HepG2 (cell line): ENCODE data around the gene SUN1. TPM values are rescaled to one million over a fixed set of nuclear protein-coding genes. Genes with fewer than 3 reads are reported as not detected.

Experiments
- ATAC-seq: fragments of 200-7000 bp; cut with Tn5 transposase; 3 replicates; pipeline ENCODE4 v1.9.1; 2020; ENCODE audit warnings: mild to moderate bottlenecking, moderate library complexity
- BruUV-seq: library from RNA; stranded (reverse); fragments of 400-500 nt; replicated peaks from 2 replicates; lab custom pipeline; 2021; lab: Mats Ljungman, UMichigan
- CTCF ChIA-PET: fragments of 300-600 bp; formaldehyde crosslinking; extraction: SDS; loops from one replicate; lab custom pipeline; 2021; ENCODE audit warnings: low total read pairs, inconsistent platforms, low intra/inter-chr PET ratio; lab: Yijun Ruan, JAX
- POLR2A ChIA-PET: fragments of 350-600 bp; sonication (Branson Sonifier 250); formaldehyde crosslinking; loops from one replicate; lab custom pipeline; 2020; ENCODE audit warnings: antibody characterized with exemption, inconsistent platforms; lab: Yijun Ruan, JAX
- DNase-seq: peaks from one replicate; pipeline ENCODE4 v3.0.0-alpha.2; 2015; ENCODE audit warnings: low spot score
- FAIRE-seq: peaks from 3 replicates; lab custom pipeline; 2011; peaks lifted over from hg19 to GRCh38; lab: Jason Lieb, UNC
- H2AFZ ChIP-seq: one replicate; pipeline ENCODE4 v1.6.1; 2011; ENCODE audit warnings: low read length, inconsistent platforms
- H3K27ac ChIP-seq: fragments of 300-600 bp; 3 replicates; pipeline ENCODE4 v1.8.0; 2011; ENCODE audit warnings: mixed run types, mild to moderate bottlenecking, mixed read lengths, low read length, inconsistent platforms; ENCODE audit not compliant: insufficient read depth; ENCODE audit errors: extremely low read length
- H3K27me3 ChIP-seq, 2 experiments: fragments of 200-600 bp in 1 of 2; 2 replicates in 1 of 2; 3 replicates in 1 of 2; pipeline versions ENCODE4 v1.6.0 to v1.8.0; 2011; ENCODE audit warnings: low read length in 2 of 2, mild to moderate bottlenecking in 2 of 2, moderate library complexity in 2 of 2, inconsistent platforms in 1 of 2; ENCODE audit not compliant: insufficient read depth in 2 of 2, control insufficient read depth in 1 of 2
- H3K36me3 ChIP-seq, 2 experiments: fragments of 200-600 bp in 1 of 2; replicated peaks in 1 of 2; 2 replicates in 1 of 2; 3 replicates in 1 of 2; pipeline versions ENCODE4 v1.5.1 to v1.8.0; 2011; ENCODE audit warnings: low read length in 2 of 2, inconsistent platforms in 1 of 2; ENCODE audit not compliant: insufficient read depth in 2 of 2, control insufficient read depth in 1 of 2
- H3K4me1 ChIP-seq: 2 replicates; pipeline ENCODE4 v1.5.1; 2012; ENCODE audit warnings: low read length, inconsistent platforms; ENCODE audit not compliant: insufficient read depth
- H3K4me2 ChIP-seq: 2 replicates; pipeline ENCODE4 v1.6.0; 2011; ENCODE audit warnings: low read depth, low read length, inconsistent platforms
- H3K4me3 ChIP-seq, 3 experiments: fragments of 200-600 bp in 1 of 3; sonication (generic), shearing (Covaris generic) in 1 of 3; replicated peaks in 1 of 3; 2 replicates each; pipeline ENCODE4 v1.5.1; 2011 to 2016; ENCODE audit warnings: low read length in 3 of 3, inconsistent platforms in 2 of 3, low read depth in 2 of 3, mild to moderate bottlenecking in 2 of 3, control low read depth in 1 of 3, mixed read lengths in 1 of 3; ENCODE audit not compliant: insufficient read depth in 1 of 3
- H3K79me2 ChIP-seq: one replicate; pipeline ENCODE4 v1.6.1; 2011; ENCODE audit warnings: low read length, inconsistent platforms; ENCODE audit not compliant: insufficient read depth
- H3K9ac ChIP-seq: 2 replicates; pipeline ENCODE4 v1.6.0; 2011; ENCODE audit warnings: mild to moderate bottlenecking, low read depth, low read length, inconsistent platforms; ENCODE audit not compliant: insufficient read depth
- H3K9me3 ChIP-seq: 2 replicates; pipeline ENCODE4 v1.5.1; 2012; ENCODE audit warnings: mild to moderate bottlenecking, low read length
- H4K20me1 ChIP-seq: 2 replicates; pipeline ENCODE4 v1.6.0; 2011; ENCODE audit warnings: inconsistent platforms, mild to moderate bottlenecking, low read length, moderate library complexity; ENCODE audit not compliant: insufficient read depth
- FOSL1 ChIP-seq: sonication (generic); formaldehyde crosslinking; IDR thresholded peaks from 2 replicates; pipeline ENCODE4 v1.9.0; 2021; ENCODE audit warnings: missing genetic modification reagents, borderline replicate concordance
- IKZF1 ChIP-seq: fragments of 450-650 bp; IDR thresholded peaks from 2 replicates; pipeline ENCODE4 v1.7.1; 2016
- KLF11 ChIP-seq: IDR thresholded peaks from 2 replicates; pipeline ENCODE4 v1.6.1; 2016; ENCODE audit warnings: missing compliant biosample characterization
- MXI1 ChIP-seq: IDR thresholded peaks from 3 replicates; pipeline ENCODE4 v1.6.1; 2012; ENCODE audit warnings: low read depth, low read length, inconsistent platforms, borderline replicate concordance
- PBX3 ChIP-seq: sonication (generic); formaldehyde crosslinking; IDR thresholded peaks from 2 replicates; pipeline ENCODE4 v1.8.1; 2023; ENCODE audit warnings: missing genetic modification reagents, inconsistent platforms, borderline replicate concordance
- RXRB ChIP-seq: IDR thresholded peaks from 2 replicates; pipeline ENCODE4 v1.6.1; 2016; ENCODE audit warnings: borderline replicate concordance, missing genetic modification reagents, missing compliant biosample characterization
- SRY ChIP-seq: sonication (generic); formaldehyde crosslinking; IDR thresholded peaks from 2 replicates; pipeline ENCODE4 v1.8.0; 2022; ENCODE audit warnings: mild to moderate bottlenecking, missing genetic modification reagents
- TSC22D2 ChIP-seq: sonication (generic); formaldehyde crosslinking; IDR thresholded peaks from 2 replicates; pipeline ENCODE4 v1.5.1; 2020; ENCODE audit warnings: missing genetic modification reagents, mild to moderate bottlenecking, borderline replicate concordance
- ZNF180 ChIP-seq: sonication (generic); formaldehyde crosslinking; IDR thresholded peaks from 2 replicates; pipeline ENCODE4 v1.4.0; 2020; ENCODE audit warnings: low read depth, missing genetic modification reagents, borderline replicate concordance
- WGBS: methylation state at CpG from one replicate; pipeline ENCODE4 v1.1.6; 2017; ENCODE audit warnings: low lambda C conversion rate; 5-methylcytosine and 5-hydroxymethylcytosine counted together
- in situ Hi-C: cut with HindIII; loops from 2 replicates; pipeline ENCODE4 v1.10.0; 2017; ENCODE audit warnings: low pct_unique_long_range_greater_than_20kb; ENCODE audit not compliant: extremely low pct_ligation_motif_present
- intact Hi-C: fragments of 100-400 bp; cut with micrococcal nuclease; formaldehyde crosslinking; loops from one replicate; pipeline ENCODE4 v1.10.0; 2022; ENCODE audit not compliant: unreplicated experiment
- polyA plus RNA-seq, 8 experiments: library from polyadenylated mRNA; depleted of rRNA in 3 of 8; stranded (reverse) in 7 of 8; unstranded in 1 of 8; fragments of >200 nt; fragmentation: Illumina TruSeq in 4 of 8; extraction: Trizol in 4 of 8; gene quantifications; 2 replicates each; pipeline versions ENCODE4 v1.2.1 to v1.2.3, GENCODE V29; 2011 to 2016; ENCODE audit warnings: low read depth in 4 of 8, missing spikeins in 1 of 8, mixed read lengths in 1 of 8; ENCODE audit not compliant: insufficient read depth in 1 of 8
- total RNA-seq, 5 experiments: library from RNA; depleted of rRNA; stranded (reverse); fragments of >200 nt; fragmentation: Illumina TruSeq; extraction: Trizol; gene quantifications; 2 replicates each; pipeline ENCODE4 v1.2.3, GENCODE V29; 2016; ENCODE audit warnings: low read depth in 1 of 5
- TF ChIP-seq, protein P1 (sequence below): sonication (generic); formaldehyde crosslinking; IDR thresholded peaks from 2 replicates; pipeline ENCODE4 v1.4.0; 2020; ENCODE audit warnings: low read depth, missing genetic modification reagents
- TF ChIP-seq, protein P2 (sequence below): sonication (generic); formaldehyde crosslinking; IDR thresholded peaks from 2 replicates; pipeline ENCODE4 v1.5.0; 2020; ENCODE audit warnings: mild to moderate bottlenecking, missing genetic modification reagents, borderline replicate concordance

Gene SUN1
- total and polyA plus RNA-seq, 2 of the 13 experiments (the other 11 are each of a cell fraction or from before 2014, with no cell fraction given) = 47.0 to 126 TPM

DNA sequence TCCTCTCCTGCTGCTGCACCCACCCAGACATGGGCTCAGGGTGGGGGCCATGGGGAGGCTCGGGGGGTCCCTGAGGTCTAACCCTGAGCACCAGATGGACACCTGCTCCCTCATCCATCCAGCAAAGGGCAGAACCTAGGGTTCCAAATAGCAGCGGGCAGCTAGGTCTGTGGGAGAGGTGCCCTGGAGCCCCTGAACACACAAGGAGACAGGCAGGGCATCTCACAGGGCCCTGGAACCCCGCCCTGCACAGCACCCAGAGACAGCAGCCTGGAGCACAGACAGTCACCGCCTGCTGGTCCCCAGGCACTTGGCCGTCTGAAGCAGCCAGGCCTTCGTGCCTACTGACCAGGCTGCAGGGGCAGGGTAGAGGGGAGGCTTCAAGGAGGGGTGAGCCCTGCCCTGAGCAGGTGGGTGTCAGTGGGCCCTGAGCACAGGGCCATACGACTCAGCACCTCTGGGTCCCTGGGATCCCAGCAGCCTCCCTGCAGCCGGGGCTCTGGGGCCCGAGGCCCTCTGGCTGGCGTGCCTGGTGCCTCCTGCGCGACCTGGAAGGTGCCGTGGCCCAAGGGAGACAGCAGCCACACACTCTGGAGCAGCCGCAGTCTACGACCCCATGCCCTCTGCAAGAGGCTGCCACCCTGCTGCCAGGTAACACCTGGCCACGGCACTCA is 82.4 kb downstream of the SUN1 start:
- CTCF ChIA-PET = no interaction called here
- H3K9ac ChIP-seq = no peak overlapping the region
- TF ChIP-seq PBX3 (CRISPR knock-in tag) (no peak), SRY (CRISPR knock-in tag) (no peak), IKZF1 (no peak), MXI1 (no peak), ZNF180 (CRISPR knock-in tag) (no peak), FOSL1 (CRISPR knock-in tag) (no peak), RXRB (CRISPR knock-in tag) (no peak), KLF11 (CRISPR knock-in tag) (no peak), TSC22D2 (no peak)
- TF ChIP-seq, protein P1, sequence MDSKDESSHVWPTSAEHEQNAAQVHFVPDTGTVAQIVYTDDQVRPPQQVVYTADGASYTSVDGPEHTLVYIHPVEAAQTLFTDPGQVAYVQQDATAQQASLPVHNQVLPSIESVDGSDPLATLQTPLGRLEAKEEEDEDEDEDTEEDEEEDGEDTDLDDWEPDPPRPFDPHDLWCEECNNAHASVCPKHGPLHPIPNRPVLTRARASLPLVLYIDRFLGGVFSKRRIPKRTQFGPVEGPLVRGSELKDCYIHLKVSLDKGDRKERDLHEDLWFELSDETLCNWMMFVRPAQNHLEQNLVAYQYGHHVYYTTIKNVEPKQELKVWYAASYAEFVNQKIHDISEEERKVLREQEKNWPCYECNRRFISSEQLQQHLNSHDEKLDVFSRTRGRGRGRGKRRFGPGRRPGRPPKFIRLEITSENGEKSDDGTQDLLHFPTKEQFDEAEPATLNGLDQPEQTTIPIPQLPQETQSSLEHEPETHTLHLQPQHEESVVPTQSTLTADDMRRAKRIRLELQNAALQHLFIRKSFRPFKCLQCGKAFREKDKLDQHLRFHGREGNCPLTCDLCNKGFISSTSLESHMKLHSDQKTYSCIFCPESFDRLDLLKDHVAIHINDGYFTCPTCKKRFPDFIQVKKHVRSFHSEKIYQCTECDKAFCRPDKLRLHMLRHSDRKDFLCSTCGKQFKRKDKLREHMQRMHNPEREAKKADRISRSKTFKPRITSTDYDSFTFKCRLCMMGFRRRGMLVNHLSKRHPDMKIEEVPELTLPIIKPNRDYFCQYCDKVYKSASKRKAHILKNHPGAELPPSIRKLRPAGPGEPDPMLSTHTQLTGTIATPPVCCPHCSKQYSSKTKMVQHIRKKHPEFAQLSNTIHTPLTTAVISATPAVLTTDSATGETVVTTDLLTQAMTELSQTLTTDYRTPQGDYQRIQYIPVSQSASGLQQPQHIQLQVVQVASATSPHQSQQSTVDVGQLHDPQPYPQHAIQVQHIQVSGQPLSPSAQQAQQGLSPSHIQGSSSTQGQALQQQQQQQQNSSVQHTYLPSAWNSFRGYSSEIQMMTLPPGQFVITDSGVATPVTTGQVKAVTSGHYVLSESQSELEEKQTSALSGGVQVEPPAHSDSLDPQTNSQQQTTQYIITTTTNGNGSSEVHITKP (CRISPR knock-in tag) = no peak
- TF ChIP-seq, protein P2, sequence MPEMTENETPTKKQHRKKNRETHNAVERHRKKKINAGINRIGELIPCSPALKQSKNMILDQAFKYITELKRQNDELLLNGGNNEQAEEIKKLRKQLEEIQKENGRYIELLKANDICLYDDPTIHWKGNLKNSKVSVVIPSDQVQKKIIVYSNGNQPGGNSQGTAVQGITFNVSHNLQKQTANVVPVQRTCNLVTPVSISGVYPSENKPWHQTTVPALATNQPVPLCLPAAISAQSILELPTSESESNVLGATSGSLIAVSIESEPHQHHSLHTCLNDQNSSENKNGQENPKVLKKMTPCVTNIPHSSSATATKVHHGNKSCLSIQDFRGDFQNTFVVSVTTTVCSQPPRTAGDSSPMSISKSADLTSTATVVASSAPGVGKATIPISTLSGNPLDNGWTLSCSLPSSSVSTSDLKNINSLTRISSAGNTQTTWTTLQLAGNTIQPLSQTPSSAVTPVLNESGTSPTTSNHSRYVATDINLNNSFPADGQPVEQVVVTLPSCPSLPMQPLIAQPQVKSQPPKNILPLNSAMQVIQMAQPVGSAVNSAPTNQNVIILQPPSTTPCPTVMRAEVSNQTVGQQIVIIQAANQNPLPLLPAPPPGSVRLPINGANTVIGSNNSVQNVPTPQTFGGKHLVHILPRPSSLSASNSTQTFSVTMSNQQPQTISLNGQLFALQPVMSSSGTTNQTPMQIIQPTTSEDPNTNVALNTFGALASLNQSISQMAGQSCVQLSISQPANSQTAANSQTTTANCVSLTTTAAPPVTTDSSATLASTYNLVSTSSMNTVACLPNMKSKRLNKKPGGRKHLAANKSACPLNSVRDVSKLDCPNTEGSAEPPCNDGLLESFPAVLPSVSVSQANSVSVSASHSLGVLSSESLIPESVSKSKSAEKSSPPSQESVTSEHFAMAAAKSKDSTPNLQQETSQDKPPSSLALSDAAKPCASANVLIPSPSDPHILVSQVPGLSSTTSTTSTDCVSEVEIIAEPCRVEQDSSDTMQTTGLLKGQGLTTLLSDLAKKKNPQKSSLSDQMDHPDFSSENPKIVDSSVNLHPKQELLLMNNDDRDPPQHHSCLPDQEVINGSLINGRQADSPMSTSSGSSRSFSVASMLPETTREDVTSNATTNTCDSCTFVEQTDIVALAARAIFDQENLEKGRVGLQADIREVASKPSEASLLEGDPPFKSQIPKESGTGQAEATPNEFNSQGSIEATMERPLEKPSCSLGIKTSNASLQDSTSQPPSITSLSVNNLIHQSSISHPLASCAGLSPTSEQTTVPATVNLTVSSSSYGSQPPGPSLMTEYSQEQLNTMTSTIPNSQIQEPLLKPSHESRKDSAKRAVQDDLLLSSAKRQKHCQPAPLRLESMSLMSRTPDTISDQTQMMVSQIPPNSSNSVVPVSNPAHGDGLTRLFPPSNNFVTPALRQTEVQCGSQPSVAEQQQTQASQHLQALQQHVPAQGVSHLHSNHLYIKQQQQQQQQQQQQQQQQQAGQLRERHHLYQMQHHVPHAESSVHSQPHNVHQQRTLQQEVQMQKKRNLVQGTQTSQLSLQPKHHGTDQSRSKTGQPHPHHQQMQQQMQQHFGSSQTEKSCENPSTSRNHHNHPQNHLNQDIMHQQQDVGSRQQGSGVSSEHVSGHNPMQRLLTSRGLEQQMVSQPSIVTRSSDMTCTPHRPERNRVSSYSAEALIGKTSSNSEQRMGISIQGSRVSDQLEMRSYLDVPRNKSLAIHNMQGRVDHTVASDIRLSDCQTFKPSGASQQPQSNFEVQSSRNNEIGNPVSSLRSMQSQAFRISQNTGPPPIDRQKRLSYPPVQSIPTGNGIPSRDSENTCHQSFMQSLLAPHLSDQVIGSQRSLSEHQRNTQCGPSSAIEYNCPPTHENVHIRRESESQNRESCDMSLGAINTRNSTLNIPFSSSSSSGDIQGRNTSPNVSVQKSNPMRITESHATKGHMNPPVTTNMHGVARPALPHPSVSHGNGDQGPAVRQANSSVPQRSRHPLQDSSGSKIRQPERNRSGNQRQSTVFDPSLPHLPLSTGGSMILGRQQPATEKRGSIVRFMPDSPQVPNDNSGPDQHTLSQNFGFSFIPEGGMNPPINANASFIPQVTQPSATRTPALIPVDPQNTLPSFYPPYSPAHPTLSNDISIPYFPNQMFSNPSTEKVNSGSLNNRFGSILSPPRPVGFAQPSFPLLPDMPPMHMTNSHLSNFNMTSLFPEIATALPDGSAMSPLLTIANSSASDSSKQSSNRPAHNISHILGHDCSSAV = no peak

More for the DNA sequence above, 82.4 kb downstream of the SUN1 start:
- Histone ChIP-seq H2AFZ (no peak overlapping the region), H3K4me2 (no peak overlapping the region), H3K4me1 (peaks cover 8% of the 10 kb centered on the region; the same call in 1 of the 2 replicates), H3K4me3 (no peak overlapping the region), H4K20me1 (no peaks in the 10 kb centered on the region), H3K27ac (no peak overlapping the region), H3K9me3 (no peaks in the 10 kb centered on the region), H3K27me3 (no peaks in the 10 kb centered on the region), H3K36me3 (no peaks in the 10 kb centered on the region), H3K79me2 (no peaks in the 10 kb centered on the region)
- ATAC-seq = no peak; the same call in 2 of the 3 replicates
- WGBS = 100% methylated on average over 5 of the region's 16 CpGs
- POLR2A ChIA-PET = no interaction called here
- intact Hi-C loops (no loop called here), in situ Hi-C loops (no loop called here)
- no peak for DNase-seq
- BruUV-seq = no TSS peak
- FAIRE-seq = no peak
